ENCODE results near the gene HPGD.
"Not testable (repeated sequence)": the region's sequence is repeated elsewhere in the genome, so short reads cannot be mapped to it uniquely, and the experiment has no call there.

Gene HPGD

DNA sequence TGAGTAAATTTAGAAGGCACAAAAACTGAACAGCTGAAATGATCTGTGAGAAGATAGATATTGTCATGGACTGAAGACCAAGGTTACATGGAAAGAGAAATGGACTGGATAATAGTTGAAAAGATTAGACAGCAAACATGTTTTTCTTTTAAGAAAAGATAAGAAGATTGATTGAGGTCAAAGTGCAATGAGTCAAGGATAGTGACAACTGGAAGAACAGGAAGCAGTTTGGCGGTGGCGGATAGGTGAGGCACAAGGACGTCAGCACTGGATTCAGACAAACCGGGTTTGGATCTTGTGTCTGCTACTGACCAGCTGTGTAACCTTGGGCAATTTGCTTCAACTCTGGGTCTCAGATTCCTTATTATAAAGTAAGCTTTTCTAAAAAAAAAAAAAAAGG lies 2.0 kb upstream of the HPGD start:
- DNase-seq, result no peak

DNA sequence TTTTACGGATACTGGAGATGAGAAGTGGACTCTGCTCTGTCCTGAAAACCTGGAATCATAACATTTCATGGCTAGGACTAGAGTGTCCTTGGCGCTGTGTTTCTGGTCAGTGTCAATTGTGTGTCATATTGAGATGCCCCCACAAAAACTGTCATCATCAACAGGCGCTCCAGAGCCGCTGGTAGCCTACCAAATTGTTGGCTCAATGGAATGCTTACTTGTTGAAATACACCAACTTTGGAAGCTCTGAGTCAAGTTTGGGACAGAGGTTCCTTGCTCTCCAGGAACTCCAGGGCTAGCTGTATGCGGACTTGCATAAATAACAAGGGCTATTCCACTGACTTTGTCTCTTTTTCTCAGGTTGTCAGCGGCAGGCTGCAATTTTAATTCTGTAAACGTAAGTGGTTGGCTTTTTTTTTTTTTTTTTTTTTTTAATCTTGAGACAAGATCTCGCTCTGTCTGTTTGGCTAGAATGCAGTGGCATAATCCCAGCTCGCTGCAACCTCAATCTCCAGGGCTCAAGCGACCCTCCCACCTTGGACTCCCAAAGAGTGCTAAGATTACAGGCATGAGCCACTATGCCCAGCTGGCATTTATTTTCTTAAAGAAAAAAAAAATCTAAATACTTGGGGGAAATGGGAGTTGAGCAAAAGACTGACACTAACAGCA lies 871 bp upstream of the HPGD start:
- no peak for DNase-seq

DNA sequence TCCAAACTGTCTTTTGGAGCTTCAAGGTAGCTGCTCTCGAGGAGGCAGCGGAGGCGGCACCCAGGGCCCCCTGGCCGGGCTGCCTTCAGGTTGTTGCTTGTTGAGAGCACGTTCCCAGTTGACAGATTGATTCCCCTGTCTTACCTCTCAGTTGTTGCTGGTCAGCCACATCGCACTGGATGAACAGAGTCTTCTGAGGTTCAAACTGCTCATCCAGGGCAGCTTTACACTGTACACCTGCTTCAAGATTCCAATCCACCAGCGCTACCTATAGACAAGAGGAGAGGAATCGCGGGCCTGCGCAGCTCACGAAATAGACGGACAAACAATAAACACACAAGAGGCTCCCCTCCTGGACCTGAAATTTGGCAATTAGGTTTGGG lies 497 bp downstream of the HPGD start:
- DNase-seq, result peak; percentile 1 to 8

DNA sequence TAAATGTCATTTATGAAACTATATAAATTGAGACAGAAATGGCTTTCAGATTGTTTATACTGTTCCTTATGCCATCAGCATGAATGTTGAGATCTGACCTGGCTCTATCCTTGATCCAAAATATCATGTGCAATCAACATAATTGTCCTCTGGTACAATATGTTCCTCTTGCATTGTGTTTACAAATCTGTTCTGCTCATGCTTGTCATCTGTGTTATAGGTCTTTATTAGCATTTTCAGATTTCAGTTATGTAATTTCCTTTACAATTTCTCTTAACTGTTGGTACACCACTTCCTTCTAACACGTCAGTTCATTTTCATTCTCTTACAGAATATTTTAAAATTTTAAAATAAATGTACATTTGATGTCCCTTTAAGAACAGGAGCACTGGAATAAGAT lies 1.6 kb downstream of the HPGD start:
- no peak for DNase-seq

DNA sequence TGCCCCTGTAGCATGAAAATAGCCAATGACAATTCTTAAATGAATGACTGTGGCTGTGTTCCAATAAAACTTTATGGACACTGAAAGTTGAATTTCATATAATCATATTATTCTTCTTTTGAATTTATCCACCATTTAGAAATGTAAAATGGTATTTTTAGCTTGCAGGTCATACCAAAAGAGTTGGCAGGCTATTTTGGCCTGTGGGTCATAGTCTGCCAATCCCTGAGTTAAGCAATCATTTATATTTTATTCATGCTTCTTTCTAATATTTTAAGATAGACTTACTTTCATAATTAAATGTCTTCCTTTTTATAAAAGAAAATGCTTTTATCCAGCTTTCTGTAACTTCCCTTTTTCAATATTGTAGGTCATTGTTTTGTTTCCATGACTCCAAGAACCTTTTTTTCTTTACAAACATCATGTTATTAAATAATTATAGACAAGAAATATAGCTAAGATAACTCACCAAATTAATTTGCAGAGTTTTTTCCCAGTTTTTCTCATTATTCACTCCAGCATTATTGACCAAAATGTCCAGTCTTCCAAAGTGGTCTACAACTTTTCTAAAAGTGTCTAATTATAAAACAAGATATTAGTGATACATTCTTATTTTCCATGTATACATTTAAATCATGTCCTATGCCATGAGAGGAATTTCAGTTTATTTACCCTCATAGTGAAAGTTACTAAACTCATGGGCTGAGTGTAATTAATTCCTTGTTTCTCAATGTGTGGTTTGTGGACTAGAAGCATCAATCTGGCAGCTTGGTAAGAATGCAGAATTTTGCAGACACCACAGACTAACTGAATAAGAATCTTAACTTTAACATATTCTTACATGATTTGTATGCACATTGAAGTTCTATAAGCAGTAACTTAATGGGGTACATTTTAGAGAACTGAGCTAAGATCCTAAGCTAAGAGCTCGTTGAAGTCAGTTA lies 4.5 kb downstream of the HPGD start:
- DNase-seq, result no peak

DNA sequence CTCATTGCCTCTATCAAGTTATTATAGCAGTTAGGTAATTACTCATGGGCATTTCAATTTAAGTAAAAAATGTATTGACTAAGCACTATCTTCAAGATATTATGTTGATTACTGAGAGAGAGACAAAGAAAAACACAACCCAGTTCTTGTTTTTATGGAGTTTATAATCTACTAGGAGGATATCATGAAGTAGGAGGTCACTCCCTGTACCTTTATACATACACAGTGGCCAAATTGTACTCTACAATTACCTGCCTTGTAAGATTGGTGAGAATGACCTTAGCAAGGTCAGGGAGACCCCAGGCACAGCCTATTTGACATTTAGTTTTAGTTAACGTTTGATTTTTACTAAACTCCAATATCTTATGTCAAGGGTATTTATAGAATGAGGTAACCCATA lies 5.5 kb downstream of the HPGD start:
- no peak for DNase-seq

DNA sequence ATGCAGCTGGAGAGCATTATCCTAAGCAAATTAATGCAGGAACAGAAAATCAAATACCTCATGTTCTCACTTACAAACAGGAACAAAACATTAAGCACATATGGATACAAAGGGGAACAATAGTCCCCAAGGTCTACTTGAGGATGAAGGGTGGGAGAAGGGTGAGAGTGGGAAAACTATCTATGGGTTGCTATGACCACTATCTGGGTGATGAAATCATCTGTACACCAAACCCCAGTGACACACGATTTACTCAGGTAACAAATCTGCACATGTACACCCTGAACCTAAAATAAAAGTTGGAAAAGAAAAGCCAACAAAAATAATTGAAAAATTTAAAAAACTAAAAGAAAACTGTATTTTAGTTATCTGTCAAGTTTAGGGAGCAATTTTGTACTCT lies 5.9 kb downstream of the HPGD start:
- no peak for DNase-seq

DNA sequence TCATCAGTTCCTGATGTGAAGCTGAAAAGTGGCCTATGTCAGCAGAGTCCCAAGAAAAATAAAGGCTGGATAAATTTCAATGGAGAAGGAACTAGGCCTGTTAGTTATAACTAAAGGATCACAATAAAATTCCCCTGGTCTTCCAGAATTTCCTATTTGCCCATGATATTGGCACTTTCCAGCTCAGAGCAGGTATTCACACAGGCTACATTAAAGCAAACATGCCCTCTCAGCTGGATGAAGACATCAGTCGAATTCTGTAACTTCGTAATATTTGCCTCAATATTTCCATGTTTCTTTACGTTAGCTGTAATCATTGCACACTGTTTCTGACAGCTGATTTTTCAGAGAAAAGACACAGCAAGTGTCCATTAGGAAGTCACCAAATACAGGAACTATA lies 9.5 kb downstream of the HPGD start:
- no peak for DNase-seq

DNA sequence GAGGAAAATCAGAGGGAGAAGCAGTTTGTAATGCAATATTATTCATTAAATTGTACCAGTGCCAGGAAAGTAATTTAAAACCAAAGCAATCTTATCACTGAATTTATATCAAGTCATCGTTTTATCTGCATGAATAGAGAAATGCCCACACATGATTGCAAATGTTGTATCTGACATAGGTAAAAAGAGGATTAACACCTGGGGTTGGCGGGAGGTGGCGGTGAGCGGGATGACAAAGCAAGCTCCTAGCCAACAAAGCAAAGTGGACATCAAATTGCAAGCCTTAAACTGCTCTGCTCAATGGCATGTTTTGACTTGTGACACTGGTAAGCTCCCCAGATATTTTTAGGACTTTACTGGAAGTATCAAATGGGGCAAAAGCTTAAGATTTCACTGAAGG lies 16.4 kb downstream of the HPGD start:
- no peak for DNase-seq

DNA sequence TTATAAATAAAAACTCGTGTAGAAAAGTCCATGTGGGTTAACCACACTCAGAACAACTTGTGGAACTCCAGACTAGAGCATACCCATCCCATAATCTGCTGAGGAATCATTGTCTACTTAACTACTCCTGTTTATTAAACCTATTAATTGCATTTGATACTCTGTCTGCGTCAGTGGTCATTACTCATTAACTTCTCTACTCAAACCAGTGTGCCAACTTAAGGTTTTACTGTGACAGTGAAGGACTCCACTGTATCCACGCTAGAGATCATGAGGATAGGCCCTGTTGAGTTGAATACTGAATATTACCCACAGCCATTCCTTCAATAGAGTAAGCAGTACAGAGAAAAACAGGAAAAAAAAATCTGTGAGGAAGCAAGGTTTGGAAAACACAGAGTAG lies 17.3 kb downstream of the HPGD start:
- DNase-seq, result no peak

DNA sequence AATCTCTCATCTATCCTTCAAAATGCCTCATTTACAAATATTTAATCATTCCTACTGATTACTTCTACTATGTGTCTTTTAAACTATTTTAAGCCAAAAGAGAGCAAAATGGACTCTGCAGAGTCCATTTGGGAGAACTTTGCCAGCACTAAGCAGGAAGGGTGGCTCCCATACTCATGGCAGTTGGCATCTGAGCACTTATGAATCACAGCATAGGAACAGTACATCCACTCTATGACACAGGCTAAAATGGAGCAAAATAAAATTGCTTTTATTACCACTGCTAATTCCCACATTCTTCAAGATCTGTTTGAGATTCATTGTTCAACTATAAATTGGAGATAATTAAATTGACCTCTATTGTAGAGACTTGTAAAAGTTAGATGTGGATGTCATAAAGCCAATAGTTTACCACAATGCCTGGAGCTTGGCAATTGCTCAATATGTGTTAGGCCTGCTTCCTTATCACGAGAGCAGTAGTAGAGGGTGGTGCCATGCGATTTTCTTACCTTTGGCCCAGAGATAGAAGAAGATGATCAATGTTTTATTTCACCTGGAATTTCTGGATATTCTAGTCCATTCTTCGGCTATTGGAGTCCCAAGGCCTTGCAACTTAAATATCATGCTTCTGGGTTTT lies 19.1 kb downstream of the HPGD start:
- DNase-seq, result no peak

DNA sequence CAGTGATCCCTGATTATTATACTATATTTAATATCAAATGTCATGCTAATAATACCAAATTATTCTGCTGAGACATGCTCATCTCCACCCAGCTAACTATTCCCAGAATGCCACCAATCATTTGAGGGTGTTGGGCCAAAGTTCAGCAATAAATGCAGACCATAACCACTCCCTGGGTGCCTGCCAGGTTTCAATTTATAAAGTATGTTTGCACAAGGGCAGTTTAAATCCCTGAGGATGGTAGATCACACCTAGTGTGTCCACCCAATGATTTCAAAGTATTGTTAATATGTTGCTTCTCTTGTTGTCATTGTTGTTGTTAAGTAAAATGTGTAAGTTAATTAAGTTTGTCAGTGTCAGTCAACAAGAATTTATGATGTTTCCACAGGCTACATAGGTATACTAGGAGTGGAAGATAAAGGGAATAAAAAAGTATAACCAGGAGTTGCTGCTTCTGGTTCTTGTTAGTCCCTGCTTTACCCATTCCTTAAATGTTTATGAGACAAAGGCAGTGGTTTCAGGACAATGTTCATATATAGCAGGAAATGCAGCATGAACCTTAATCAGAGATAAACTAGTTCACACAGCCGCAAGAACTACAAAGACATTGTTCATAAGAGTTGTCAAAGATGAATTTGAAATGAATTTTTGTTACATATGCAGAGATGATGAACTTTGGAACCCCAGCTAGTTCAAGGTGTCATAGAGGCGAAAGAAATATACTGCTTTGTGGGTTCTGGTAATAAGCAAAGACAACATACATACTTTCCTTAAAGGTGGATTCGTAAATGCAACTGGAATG lies 25.5 kb downstream of the HPGD start:
- no peak for DNase-seq

DNA sequence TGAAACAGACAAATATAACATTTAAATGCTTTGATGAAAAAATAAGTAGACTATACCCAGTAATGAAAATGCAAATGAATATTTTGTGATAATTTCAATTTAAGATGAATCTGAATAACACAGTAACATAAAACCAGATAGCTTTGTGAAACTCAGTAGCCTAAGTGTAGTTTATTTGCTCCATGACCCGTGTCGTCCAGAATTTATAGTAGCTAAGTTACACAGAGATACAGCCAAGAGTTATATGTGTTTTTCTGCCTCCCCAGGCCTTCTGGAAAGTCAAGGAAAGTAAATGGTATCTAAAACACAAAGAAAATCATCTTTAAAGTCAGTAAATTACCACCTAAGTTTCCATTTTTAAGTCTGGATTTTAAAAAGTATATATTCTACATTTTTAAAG lies 26.7 kb downstream of the HPGD start:
- no peak for DNase-seq

DNA sequence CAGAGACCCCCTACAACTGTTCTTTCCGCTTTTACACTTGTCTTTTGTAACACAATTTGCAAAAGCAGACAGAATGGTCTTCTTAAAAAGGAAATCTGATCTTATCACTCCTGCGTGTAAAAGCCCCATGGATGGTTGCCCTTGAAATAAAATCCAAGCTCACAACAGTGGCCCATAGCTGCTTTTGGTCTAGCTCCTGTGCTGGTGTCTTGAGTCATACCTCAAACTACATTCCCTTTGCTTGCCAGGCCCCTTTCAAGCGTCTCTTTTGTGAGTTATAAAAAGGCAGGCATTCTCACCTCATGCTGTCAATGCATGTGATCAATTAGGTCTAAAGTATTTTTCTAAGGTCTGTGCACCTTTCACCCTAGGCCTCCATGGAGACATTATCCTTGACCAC lies 27.6 kb downstream of the HPGD start:
- no peak for DNase-seq

DNA sequence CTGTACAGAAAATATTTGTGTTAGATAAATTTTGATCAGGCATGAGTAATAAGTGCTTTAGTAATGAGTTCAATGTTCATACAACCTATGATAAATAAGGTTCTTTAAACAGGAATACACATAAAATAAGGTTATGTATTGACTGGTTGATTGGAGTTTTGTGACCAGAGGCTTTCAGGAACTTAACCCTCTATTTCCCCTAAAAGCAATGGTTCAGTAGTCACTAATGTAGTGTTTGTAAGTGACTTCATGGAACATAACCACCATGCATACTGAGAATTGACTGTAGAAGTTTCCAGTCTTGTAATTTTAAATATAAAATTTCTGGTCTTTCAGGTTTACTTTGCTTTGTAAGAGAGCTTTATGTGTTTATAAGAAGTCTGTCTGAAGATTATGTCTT lies 28.1 kb downstream of the HPGD start:
- DNase-seq, result no peak

DNA sequence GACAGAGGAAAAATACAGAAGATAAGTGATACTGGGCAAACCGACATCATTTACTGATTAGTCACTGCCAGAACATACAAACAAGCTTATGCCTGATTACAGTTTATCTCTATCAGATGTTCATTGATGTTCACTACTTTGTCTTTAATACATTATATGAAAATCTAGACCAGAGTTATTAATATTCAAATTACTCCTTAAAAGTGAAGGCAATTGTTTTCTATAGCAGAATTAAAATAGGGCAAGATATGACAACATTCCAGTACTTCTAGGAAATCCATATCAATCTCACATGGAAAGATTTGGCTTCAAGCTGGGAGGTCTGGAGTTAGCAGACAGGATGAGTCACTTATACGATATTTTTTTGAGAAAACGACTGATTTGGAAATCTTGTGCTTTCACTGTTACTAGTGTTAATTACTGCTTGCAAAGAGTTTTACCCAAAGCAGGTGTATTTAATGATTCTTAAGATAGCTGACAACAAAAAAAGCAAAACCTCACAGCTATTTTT lies 31.8 kb downstream of the HPGD start:
- no peak for DNase-seq

DNA sequence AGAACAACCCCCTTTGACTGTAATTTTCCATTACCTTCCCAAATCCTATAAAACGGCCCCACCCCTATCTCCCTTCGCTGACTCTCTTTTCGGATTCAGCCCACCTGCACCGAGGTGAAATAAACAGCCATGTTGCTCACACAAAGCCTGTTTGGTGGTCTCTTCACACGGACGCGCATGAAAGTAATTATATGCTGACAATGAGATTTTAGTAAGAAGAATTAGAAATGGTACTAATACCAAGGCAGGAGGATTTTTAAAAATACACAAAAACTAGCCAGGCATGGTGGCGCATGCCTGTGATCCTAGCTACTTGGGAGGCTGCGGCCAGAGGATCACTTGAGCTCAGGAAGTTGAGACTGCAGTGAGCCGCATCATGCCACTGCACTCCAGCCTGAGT lies 33.9 kb downstream of the HPGD start:
- DNase-seq, result not testable (repeated sequence)

DNA sequence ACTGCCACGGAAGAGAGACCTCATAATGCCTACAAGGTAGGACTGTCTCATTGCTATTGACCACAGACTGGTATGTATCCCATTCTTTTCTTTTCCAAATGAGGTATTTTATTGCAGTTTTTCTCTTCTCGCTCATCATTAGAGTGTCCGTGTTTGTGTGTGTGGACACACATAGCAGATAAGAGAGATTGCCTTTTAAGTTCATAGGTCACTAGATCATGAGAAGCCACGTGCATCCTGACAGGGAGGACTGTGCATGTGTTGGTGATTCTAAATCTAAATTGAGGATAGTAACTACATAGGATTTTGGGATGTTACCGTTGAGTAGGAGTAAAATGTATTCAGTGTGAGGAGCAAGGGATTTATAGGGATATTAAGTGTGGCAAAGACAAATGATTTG lies 37.3 kb downstream of the HPGD start:
- DNase-seq, result no peak

DNA sequence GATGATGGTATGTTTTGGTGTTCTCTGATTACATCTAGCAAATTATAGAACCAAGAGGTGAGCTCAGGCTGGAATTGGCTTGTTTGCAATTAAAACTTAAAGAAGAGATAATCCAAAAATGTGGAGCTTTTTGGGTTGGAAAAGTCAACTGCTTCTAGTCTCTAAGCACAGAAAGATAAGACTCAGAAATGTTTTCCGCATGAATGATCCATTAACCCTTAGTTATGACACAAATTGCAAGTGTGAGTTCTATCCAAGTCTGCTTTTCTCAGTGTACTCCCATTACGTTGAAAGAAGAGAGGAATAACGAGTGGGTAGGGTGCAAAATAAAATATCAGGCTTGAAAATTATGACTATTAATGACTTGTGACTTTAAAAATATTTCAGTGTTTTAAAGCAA lies 38.5 kb downstream of the HPGD start:
- DNase-seq, result no peak

DNA sequence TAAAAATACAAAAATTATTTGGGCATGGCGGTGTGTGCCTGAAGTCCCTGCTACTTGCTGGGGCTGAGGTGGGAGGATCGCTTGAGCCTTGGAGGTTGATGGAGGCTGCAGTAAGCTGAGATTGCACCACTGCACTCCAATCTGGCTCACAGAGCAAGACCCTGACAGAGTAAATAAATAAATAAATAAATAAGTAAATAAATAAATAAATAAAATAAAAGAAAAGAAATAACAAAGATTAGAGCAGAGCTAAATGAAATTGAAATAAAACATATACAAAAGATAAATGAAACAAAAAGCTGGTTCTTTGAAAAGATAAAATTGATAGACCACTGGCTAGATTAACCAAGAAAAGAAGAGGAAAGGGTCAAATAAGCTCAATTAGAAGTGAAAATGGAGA lies 43.1 kb downstream of the HPGD start:
- DNase-seq, result no peak

DNA sequence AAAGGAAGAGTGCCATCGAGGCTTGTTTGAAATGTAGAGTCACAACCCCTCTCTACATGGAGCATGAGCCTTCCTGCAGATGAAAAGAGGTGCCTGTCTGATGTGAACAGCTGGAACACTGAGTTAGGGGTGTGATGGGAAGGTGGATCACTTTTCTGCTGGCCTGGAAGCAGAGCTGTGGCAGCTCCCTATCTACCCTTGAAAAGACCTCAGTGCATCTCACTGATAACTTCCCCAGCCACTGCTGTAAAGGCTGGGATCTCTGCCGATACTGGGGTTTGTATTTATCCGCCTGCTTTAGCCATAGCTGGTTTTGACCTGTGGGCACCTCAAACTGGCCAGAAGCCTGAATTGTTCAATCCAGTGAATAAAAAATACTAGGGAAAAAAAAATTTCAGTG lies 46.8 kb downstream of the HPGD start:
- no peak for DNase-seq

DNA sequence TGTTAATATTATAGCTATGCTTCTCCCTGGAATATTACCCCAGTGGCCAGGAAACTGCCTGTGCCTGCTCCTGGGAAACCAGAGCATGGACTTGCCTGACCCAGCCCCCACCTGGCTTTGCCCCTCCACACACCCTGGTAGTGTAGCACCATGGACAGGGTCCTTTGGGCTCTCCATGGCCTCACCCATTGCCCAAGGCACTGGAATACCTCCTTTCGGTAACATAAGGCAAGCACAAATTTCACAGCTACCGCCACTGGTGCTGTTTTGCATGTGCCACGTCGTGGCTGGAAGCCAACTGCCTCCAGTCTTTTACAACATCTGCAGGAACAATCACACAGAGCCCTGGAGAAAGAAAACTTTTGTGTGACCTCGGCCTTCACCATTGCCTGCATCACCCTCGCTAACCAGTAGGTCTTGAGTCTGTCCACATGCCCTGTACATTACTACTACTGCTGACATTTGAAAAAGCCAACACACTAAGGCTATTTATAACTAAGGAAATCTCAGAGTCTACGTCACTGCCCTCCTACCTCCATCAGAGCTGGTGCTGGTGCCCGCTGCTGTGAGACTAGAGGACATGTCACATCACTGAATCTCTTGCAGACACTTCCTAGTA lies 47.7 kb downstream of the HPGD start:
- DNase-seq, result no peak

DNA sequence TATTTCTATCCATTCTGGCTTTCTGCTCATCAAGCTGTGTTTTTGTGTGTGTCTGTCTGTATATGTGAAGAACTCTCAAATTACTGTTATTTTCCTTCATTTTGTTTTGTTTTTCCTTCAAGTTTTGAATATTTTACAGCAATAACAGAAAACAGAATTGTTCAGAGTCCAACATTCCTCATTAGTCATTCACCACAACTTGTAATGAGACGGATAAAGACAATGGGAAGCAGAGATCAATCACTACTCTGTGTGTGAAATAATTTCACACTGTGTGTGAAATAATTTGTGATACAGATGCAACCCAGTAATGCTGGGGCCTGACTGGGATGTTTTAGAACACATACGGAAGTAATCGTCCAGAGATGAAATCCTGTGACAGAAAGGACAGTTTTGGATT lies 55.2 kb downstream of the HPGD start:
- DNase-seq, result no peak

Measured in activated CD4-positive, alpha-beta T cell treated with anti-CD3 and anti-CD28 coated beads, Interleukin-2, amount 50 U/mL, for 48 hours (primary cell).